ENCODE data around the gene LACTB. TPM values are rescaled to one million over a fixed set of nuclear protein-coding genes. Genes with fewer than 3 reads are reported as not detected.

The LACTB gene
- total RNA-seq, 2 donors from 2014 or later = 14.6 to 29.6 TPM

- Histone ChIP-seq H3K4me3 (no peak overlapping the region), H3K27ac (no peak overlapping the region), H3K27me3 (no peaks in the 10 kb centered on the region), H3K36me3 (no peaks in the 10 kb centered on the region), H3K4me1 (no peaks in the 10 kb centered on the region), H3K9me3 (no peaks in the 10 kb centered on the region), H3K9ac (ENCODE audit: low read depth in 2 of 2, low read length in 2 of 2) (no peak overlapping the region)
- no peak for TF ChIP-seq CTCF (IDR thresholded peaks at IDR 0.05)
- intact Hi-C loops (cut with DNase I) = loop anchor here (10.0 kb wide), 1 partner anchor 105 kb away; the partner anchor contains the start of gene APH1B
- no peak for DNase-seq
Measured at GRCh38 chr15:63169788-63170187, 48.1 kb downstream of the LACTB start.

GRCh38 chr15:63172376-63172775, 50.7 kb downstream of the LACTB start:
- no peak for TF ChIP-seq CTCF (IDR thresholded peaks at IDR 0.05)

GRCh38 chr15:63172851-63173451, 51.3 kb downstream of the LACTB start:
- intact Hi-C loops (cut with DNase I) = no loop called here
- Histone ChIP-seq H3K27ac (no peak overlapping the region), H3K9me3 (no peaks in the 10 kb centered on the region), H3K4me1 (no peaks in the 10 kb centered on the region), H3K27me3 (no peaks in the 10 kb centered on the region), H3K4me3 (no peak overlapping the region), H3K9ac (ENCODE audit: low read depth in 2 of 2, low read length in 2 of 2) (no peak overlapping the region), H3K36me3 (no peaks in the 10 kb centered on the region)
- DNase-seq = no peak
- no peak for TF ChIP-seq CTCF (IDR thresholded peaks at IDR 0.05)

More at GRCh38 chr15:63172376-63172775, 50.7 kb downstream of the LACTB start:
- Histone ChIP-seq H3K9ac (ENCODE audit: low read depth in 2 of 2, low read length in 2 of 2) (no peak overlapping the region), H3K4me1 (no peaks in the 10 kb centered on the region), H3K4me3 (no peak overlapping the region), H3K27ac (no peak overlapping the region), H3K9me3 (no peaks in the 10 kb centered on the region), H3K36me3 (no peaks in the 10 kb centered on the region), H3K27me3 (no peaks in the 10 kb centered on the region)
- intact Hi-C loops (cut with DNase I) = no loop called here
- no peak for DNase-seq

GRCh38 chr15:63176302-63176701, 54.6 kb downstream of the LACTB start:
- intact Hi-C loops (cut with DNase I) = no loop called here

GRCh38 chr15:63178034-63178433, 56.4 kb downstream of the LACTB start:
- H3K4me3 ChIP-seq = no peak overlapping the region
- no peaks in the 10 kb centered on the region for H3K9me3 ChIP-seq
- DNase-seq = no peak

More at GRCh38 chr15:63176302-63176701, 54.6 kb downstream of the LACTB start:
- Histone ChIP-seq H3K36me3 (no peaks in the 10 kb centered on the region), H3K9ac (ENCODE audit: low read depth in 2 of 2, low read length in 2 of 2) (no peak overlapping the region), H3K4me3 (no peak overlapping the region), H3K4me1 (no peaks in the 10 kb centered on the region), H3K27me3 (no peaks in the 10 kb centered on the region), H3K9me3 (no peaks in the 10 kb centered on the region), H3K27ac (no peak overlapping the region)
- no peak for TF ChIP-seq CTCF (IDR thresholded peaks at IDR 0.05)
- no peak for DNase-seq

More at GRCh38 chr15:63178034-63178433, 56.4 kb downstream of the LACTB start:
- intact Hi-C loops (cut with DNase I) = no loop called here
- Histone ChIP-seq H3K36me3 (no peaks in the 10 kb centered on the region), H3K27ac (no peak overlapping the region), H3K9ac (ENCODE audit: low read depth in 2 of 2, low read length in 2 of 2) (no peak overlapping the region), H3K27me3 (no peaks in the 10 kb centered on the region), H3K4me1 (no peaks in the 10 kb centered on the region)
- no peak for TF ChIP-seq CTCF (IDR thresholded peaks at IDR 0.05)
